GM23338 (cell line): ENCODE measurements around the gene PRSS8. TPM values are rescaled to one million over a fixed set of nuclear protein-coding genes. Genes with fewer than 3 reads are reported as not detected.

Source experiments
- ATAC-seq: fragments of 200-7000 bp; cut with Tn5 transposase; 3 replicates; pipeline ENCODE4 v1.9.1; 2020
- DNase-seq: peaks from one replicate; pipeline ENCODE4 v3.0.0-alpha.2; 2015; ENCODE audit warnings: low spot score
- H2AFZ ChIP-seq: fragments of 200-600 bp; sonication (generic); 2 replicates; pipeline ENCODE4 v1.8.0; 2016; ENCODE audit warnings: antibody characterized with exemption, mild to moderate bottlenecking, moderate library complexity
- H3F3A ChIP-seq: fragments of 200-600 bp; sonication (generic); replicated peaks from 2 replicates; pipeline ENCODE4 v1.8.0; 2017; ENCODE audit warnings: antibody characterized with exemption, mixed run types, low read depth
- H3K27ac ChIP-seq: fragments of 200-600 bp; sonication (generic); 2 replicates; pipeline ENCODE4 v1.6.1; 2016; ENCODE audit warnings: low read depth
- H3K27me3 ChIP-seq: fragments of 200-600 bp; sonication (generic); 2 replicates; pipeline ENCODE4 v1.8.0; 2016; ENCODE audit warnings: mild to moderate bottlenecking, mixed run types, moderate library complexity; ENCODE audit not compliant: insufficient read depth
- H3K36me3 ChIP-seq: fragments of 200-600 bp; sonication (generic); 2 replicates; pipeline ENCODE4 v1.8.0; 2016; ENCODE audit warnings: mild to moderate bottlenecking; ENCODE audit not compliant: insufficient read depth
- H3K4me1 ChIP-seq: fragments of 200-600 bp; sonication (generic); 2 replicates; pipeline ENCODE4 v1.8.0; 2016; ENCODE audit warnings: mild to moderate bottlenecking, moderate library complexity; ENCODE audit not compliant: insufficient read depth
- H3K4me2 ChIP-seq: fragments of 200-600 bp; sonication (generic); 2 replicates; pipeline ENCODE4 v1.7.1; 2017; ENCODE audit warnings: mixed run types
- H3K4me3 ChIP-seq: fragments of 200-600 bp; sonication (generic); 2 replicates; pipeline ENCODE4 v1.6.1; 2016; ENCODE audit warnings: mixed run types
- H3K79me2 ChIP-seq: fragments of 200-600 bp; sonication (generic); replicated peaks from 2 replicates; pipeline ENCODE4 v1.8.0; 2017; ENCODE audit warnings: mild to moderate bottlenecking; ENCODE audit not compliant: insufficient read depth
- H3K9me2 ChIP-seq: fragments of 200-600 bp; sonication (generic); 2 replicates; pipeline ENCODE4 v1.8.0; 2017; ENCODE audit not compliant: insufficient read depth
- H4K20me1 ChIP-seq: fragments of 200-600 bp; sonication (generic); replicated peaks from 2 replicates; pipeline ENCODE4 v1.8.0; 2017; ENCODE audit warnings: mild to moderate bottlenecking; ENCODE audit not compliant: insufficient read depth
- H3K27ac Mint-ChIP-seq: 2 replicates; pipeline ENCODE4 v1.8.0; 2020; ENCODE audit warnings: inconsistent platforms, mild to moderate bottlenecking, moderate library complexity, mixed read lengths
- H3K27me3 Mint-ChIP-seq: 3 replicates; pipeline ENCODE4 v1.8.0; 2022; ENCODE audit warnings: low read depth, mild to moderate bottlenecking, moderate library complexity, mixed read lengths, inconsistent platforms; ENCODE audit not compliant: insufficient read depth, poor library complexity
- H3K36me3 Mint-ChIP-seq: 3 replicates; pipeline ENCODE4 v1.8.0; 2021; ENCODE audit warnings: low read depth, mild to moderate bottlenecking, inconsistent platforms, moderate library complexity, mixed read lengths
- H3K4me1 Mint-ChIP-seq: 3 replicates; pipeline ENCODE4 v1.8.0; 2020; ENCODE audit warnings: mild to moderate bottlenecking, inconsistent platforms, mixed read lengths
- H3K4me3 Mint-ChIP-seq: 3 replicates; pipeline ENCODE4 v1.8.0; 2021; ENCODE audit warnings: moderate library complexity, mild to moderate bottlenecking, inconsistent platforms, mixed read lengths
- H3K9me3 Mint-ChIP-seq: 3 replicates; pipeline ENCODE4 v1.8.0; 2020; ENCODE audit warnings: moderate library complexity, mild to moderate bottlenecking, inconsistent platforms, mixed read lengths
- CREB1 ChIP-seq: fragments of 250-450 bp; sonication (Bioruptor Pico); IDR thresholded peaks from 2 replicates; pipeline ENCODE4 v1.5.0; 2020; ENCODE audit warnings: low read depth, mild to moderate bottlenecking, moderate library complexity
- ETS1 ChIP-seq: IDR thresholded peaks from 2 replicates; pipeline ENCODE4 v1.6.1; 2016; ENCODE audit warnings: antibody characterized with exemption
- EZH2 ChIP-seq: fragments of 200-600 bp; sonication (generic); IDR thresholded peaks from one replicate; pipeline ENCODE4 v1.8.0; 2017; ENCODE audit warnings: antibody characterized with exemption, mild to moderate bottlenecking, low read depth; ENCODE audit not compliant: unreplicated experiment
- EZH2phosphoT487 ChIP-seq: fragments of 200-600 bp; sonication (generic); IDR thresholded peaks from one replicate; pipeline ENCODE4 v1.8.1; 2018; ENCODE audit warnings: antibody characterized with exemption; ENCODE audit not compliant: unreplicated experiment
- NANOG ChIP-seq: IDR thresholded peaks from 2 replicates; pipeline ENCODE4 v1.6.1; 2016; ENCODE audit warnings: antibody characterized with exemption, borderline replicate concordance
- POLR2AphosphoS5 ChIP-seq: IDR thresholded peaks from 2 replicates; pipeline ENCODE4 v1.6.1; 2016; ENCODE audit warnings: antibody characterized with exemption, low read depth
- STAT1 ChIP-seq: IDR thresholded peaks from one replicate; pipeline ENCODE4 v1.6.1; 2016; ENCODE audit warnings: antibody characterized with exemption; ENCODE audit not compliant: unreplicated experiment
- ZNF114 ChIP-seq: fragments of 250-450 bp; sonication (Bioruptor Pico); IDR thresholded peaks from 2 replicates; pipeline ENCODE4 v1.5.0; 2020; ENCODE audit warnings: mild to moderate bottlenecking, moderate library complexity
- ZNF331 ChIP-seq: fragments of 250-450 bp; sonication (Bioruptor Pico); IDR thresholded peaks from 2 replicates; pipeline ENCODE4 v1.5.0; 2020; ENCODE audit warnings: low read depth, mild to moderate bottlenecking, moderate library complexity
- polyA plus RNA-seq: library from polyadenylated mRNA; unstranded; fragments of >200 nt; fragmentation: Nextera tagmentation; extraction: Ambion mirVana; gene quantifications from 2 replicates; pipeline ENCODE4 v1.2.1, GENCODE V29; 2016
- total RNA-seq: library from RNA; depleted of rRNA; stranded (reverse); fragments of >200 nt; shearing (Covaris generic); gene quantifications from 2 replicates; pipeline ENCODE4 v1.2.3, GENCODE V29; 2014
- TF ChIP-seq, protein P1 (sequence below): IDR thresholded peaks from one replicate; pipeline ENCODE4 v1.6.1; 2018; ENCODE audit warnings: antibody characterized with exemption; ENCODE audit not compliant: unreplicated experiment
- TF ChIP-seq, protein P2 (sequence below), 2 experiments: fragments of 200-600 bp in 1 of 2; sonication (generic) in 1 of 2; conservative IDR thresholded peaks; 2 replicates each; pipeline versions ENCODE4 v1.5.1 to v1.6.1; 2016 to 2017; ENCODE audit warnings: antibody characterized with exemption in 2 of 2, low read depth in 2 of 2, mild to moderate bottlenecking in 2 of 2, moderate library complexity in 1 of 2
- TF ChIP-seq, protein P3 (sequence below): fragments of 250-450 bp; sonication (Bioruptor Pico); IDR thresholded peaks from 2 replicates; pipeline ENCODE4 v1.5.0; 2020; ENCODE audit warnings: mild to moderate bottlenecking, moderate library complexity

The PRSS8 gene
- total and polyA plus RNA-seq, 2 experiments from 2014 or later: 65.3 to 75.9 TPM

- Mint-ChIP-seq H3K36me3 (peaks cover 26% of the 10 kb centered on the region), H3K27ac (no peak overlapping the region), H3K4me3 (peak overlapping the region; percentile 8; the same call in 1 of the 3 replicates), H3K4me1 (peaks cover 9% of the 10 kb centered on the region; the same call in 1 of the 3 replicates), H3K9me3 (peaks cover 4% of the 10 kb centered on the region), H3K27me3 (peaks cover 18% of the 10 kb centered on the region)
- Histone ChIP-seq H4K20me1 (peaks cover 7% of the 10 kb centered on the region), H3F3A (peaks cover 15% of the 10 kb centered on the region; the same call in 1 of the 2 replicates), H3K27me3 (no peaks in the 10 kb centered on the region), H3K9me2 (no peaks in the 10 kb centered on the region), H3K4me3 (no peak overlapping the region), H2AFZ (no peak overlapping the region), H3K4me1 (peaks cover 6% of the 10 kb centered on the region; the same call in 1 of the 2 replicates), H3K79me2 (no peaks in the 10 kb centered on the region), H3K36me3 (no peaks in the 10 kb centered on the region), H3K4me2 (no peak overlapping the region), H3K27ac (no peak overlapping the region)
- DNase-seq (no peak), ATAC-seq (no peak)
- TF ChIP-seq POLR2AphosphoS5 (no peak), NANOG (no peak), ZNF114 (CRISPR knock-in tag) (no peak), ETS1 (no peak), STAT1 (no peak), ZNF331 (CRISPR knock-in tag) (no peak), CREB1 (CRISPR knock-in tag) (no peak), EZH2phosphoT487 (no peak), EZH2 (no peak)
- TF ChIP-seq, protein P1, sequence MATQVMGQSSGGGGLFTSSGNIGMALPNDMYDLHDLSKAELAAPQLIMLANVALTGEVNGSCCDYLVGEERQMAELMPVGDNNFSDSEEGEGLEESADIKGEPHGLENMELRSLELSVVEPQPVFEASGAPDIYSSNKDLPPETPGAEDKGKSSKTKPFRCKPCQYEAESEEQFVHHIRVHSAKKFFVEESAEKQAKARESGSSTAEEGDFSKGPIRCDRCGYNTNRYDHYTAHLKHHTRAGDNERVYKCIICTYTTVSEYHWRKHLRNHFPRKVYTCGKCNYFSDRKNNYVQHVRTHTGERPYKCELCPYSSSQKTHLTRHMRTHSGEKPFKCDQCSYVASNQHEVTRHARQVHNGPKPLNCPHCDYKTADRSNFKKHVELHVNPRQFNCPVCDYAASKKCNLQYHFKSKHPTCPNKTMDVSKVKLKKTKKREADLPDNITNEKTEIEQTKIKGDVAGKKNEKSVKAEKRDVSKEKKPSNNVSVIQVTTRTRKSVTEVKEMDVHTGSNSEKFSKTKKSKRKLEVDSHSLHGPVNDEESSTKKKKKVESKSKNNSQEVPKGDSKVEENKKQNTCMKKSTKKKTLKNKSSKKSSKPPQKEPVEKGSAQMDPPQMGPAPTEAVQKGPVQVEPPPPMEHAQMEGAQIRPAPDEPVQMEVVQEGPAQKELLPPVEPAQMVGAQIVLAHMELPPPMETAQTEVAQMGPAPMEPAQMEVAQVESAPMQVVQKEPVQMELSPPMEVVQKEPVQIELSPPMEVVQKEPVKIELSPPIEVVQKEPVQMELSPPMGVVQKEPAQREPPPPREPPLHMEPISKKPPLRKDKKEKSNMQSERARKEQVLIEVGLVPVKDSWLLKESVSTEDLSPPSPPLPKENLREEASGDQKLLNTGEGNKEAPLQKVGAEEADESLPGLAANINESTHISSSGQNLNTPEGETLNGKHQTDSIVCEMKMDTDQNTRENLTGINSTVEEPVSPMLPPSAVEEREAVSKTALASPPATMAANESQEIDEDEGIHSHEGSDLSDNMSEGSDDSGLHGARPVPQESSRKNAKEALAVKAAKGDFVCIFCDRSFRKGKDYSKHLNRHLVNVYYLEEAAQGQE: no peak
- TF ChIP-seq, protein P2, sequence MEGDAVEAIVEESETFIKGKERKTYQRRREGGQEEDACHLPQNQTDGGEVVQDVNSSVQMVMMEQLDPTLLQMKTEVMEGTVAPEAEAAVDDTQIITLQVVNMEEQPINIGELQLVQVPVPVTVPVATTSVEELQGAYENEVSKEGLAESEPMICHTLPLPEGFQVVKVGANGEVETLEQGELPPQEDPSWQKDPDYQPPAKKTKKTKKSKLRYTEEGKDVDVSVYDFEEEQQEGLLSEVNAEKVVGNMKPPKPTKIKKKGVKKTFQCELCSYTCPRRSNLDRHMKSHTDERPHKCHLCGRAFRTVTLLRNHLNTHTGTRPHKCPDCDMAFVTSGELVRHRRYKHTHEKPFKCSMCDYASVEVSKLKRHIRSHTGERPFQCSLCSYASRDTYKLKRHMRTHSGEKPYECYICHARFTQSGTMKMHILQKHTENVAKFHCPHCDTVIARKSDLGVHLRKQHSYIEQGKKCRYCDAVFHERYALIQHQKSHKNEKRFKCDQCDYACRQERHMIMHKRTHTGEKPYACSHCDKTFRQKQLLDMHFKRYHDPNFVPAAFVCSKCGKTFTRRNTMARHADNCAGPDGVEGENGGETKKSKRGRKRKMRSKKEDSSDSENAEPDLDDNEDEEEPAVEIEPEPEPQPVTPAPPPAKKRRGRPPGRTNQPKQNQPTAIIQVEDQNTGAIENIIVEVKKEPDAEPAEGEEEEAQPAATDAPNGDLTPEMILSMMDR (conservative IDR thresholded peaks at IDR 0.05; ENCODE audit: low read depth in 2 of 2): no peak
- TF ChIP-seq, protein P3, sequence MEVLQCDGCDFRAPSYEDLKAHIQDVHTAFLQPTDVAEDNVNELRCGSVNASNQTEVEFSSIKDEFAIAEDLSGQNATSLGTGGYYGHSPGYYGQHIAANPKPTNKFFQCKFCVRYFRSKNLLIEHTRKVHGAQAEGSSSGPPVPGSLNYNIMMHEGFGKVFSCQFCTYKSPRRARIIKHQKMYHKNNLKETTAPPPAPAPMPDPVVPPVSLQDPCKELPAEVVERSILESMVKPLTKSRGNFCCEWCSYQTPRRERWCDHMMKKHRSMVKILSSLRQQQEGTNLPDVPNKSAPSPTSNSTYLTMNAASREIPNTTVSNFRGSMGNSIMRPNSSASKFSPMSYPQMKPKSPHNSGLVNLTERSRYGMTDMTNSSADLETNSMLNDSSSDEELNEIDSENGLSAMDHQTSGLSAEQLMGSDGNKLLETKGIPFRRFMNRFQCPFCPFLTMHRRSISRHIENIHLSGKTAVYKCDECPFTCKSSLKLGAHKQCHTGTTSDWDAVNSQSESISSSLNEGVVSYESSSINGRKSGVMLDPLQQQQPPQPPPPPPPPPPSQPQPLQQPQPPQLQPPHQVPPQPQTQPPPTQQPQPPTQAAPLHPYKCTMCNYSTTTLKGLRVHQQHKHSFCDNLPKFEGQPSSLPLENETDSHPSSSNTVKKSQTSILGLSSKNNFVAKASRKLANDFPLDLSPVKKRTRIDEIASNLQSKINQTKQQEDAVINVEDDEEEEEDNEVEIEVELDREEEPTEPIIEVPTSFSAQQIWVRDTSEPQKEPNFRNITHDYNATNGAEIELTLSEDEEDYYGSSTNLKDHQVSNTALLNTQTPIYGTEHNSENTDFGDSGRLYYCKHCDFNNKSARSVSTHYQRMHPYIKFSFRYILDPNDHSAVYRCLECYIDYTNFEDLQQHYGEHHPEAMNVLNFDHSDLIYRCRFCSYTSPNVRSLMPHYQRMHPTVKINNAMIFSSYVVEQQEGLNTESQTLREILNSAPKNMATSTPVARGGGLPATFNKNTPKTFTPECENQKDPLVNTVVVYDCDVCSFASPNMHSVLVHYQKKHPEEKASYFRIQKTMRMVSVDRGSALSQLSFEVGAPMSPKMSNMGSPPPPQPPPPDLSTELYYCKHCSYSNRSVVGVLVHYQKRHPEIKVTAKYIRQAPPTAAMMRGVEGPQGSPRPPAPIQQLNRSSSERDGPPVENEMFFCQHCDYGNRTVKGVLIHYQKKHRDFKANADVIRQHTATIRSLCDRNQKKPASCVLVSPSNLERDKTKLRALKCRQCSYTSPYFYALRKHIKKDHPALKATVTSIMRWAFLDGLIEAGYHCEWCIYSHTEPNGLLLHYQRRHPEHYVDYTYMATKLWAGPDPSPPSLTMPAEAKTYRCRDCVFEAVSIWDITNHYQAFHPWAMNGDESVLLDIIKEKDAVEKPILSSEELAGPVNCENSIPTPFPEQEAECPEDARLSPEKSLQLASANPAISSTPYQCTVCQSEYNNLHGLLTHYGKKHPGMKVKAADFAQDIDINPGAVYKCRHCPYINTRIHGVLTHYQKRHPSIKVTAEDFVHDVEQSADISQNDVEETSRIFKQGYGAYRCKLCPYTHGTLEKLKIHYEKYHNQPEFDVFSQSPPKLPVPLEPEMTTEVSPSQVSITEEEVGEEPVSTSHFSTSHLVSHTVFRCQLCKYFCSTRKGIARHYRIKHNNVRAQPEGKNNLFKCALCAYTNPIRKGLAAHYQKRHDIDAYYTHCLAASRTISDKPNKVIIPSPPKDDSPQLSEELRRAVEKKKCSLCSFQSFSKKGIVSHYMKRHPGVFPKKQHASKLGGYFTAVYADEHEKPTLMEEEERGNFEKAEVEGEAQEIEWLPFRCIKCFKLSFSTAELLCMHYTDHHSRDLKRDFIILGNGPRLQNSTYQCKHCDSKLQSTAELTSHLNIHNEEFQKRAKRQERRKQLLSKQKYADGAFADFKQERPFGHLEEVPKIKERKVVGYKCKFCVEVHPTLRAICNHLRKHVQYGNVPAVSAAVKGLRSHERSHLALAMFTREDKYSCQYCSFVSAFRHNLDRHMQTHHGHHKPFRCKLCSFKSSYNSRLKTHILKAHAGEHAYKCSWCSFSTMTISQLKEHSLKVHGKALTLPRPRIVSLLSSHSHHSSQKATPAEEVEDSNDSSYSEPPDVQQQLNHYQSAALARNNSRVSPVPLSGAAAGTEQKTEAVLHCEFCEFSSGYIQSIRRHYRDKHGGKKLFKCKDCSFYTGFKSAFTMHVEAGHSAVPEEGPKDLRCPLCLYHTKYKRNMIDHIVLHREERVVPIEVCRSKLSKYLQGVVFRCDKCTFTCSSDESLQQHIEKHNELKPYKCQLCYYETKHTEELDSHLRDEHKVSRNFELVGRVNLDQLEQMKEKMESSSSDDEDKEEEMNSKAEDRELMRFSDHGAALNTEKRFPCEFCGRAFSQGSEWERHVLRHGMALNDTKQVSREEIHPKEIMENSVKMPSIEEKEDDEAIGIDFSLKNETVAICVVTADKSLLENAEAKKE (CRISPR knock-in tag): no peak
Observed at GRCh38 chr16:31110106-31111034, 25.2 kb downstream of the PRSS8 start.
